NCI-H82 (cell line): ENCODE data around the gene ZNRF3.
"Not testable (repeated sequence)": the region's sequence is repeated elsewhere in the genome, so short reads cannot be mapped to it uniquely, and the experiment has no call there.

ENCODE experiments used
- DNase-seq: peaks from one replicate; lab custom pipeline; 2025; lab: John Stamatoyannopoulos, UW

ZNRF3 gene

GRCh38 chr22:28907311-28908008, 24.1 kb downstream of the ZNRF3 start:
- no peak for DNase-seq

- DNase-seq: not testable (repeated sequence)
Observed at GRCh38 chr22:28908810-28909209, 25.4 kb downstream of the ZNRF3 start.

GRCh38 chr22:28909375-28909774, 26.0 kb downstream of the ZNRF3 start:
- no peak for DNase-seq

- DNase-seq: no peak
Observed at GRCh38 chr22:28910569-28911303, 27.4 kb downstream of the ZNRF3 start.

DNA sequence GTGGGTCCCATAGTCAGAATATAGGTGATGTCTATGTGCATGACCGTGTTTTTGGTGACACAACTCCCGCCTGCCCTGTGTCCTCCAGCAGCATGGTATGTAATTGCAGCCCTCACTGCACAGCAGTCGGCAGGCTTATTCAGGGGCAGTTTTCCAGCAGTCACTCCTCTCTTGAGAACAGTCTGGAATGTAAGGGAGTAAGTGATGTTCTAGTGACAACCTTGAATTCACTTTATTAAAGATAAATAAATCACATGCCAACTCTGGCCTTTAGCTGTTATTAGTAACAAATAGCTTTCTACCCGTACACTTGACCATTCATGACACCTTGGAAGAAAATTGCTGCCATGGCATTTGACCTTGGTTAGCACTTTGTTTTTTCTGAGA, 27.9 kb downstream of the ZNRF3 start:
- no peak for DNase-seq

- DNase-seq: peak; percentile 37
Observed at GRCh38 chr22:28911777-28912669, 28.7 kb downstream of the ZNRF3 start.

GRCh38 chr22:28914201-28914600, 30.8 kb downstream of the ZNRF3 start:
- DNase-seq: no peak

DNA sequence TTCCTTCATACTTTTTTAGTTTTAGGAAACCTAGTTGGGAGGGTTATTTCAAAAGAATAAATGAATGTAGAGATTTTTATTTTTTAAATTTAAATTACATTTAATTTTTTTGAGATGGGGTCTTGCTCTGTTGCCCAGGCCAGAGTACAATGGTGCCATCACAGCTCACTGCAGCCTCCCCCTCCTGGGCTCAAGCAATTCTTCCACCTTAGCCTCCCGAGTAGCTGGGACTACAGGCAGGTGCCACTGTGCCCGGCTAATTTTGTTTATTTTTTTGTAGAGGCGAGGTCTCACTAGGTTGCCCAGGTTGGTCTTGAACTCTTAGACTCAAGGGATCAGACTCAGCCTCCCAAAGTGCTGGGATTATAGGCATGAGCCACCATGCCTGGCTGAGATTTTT, 32.6 kb downstream of the ZNRF3 start:
- DNase-seq: no peak

- DNase-seq: peak; percentile 50
Observed at GRCh38 chr22:28917747-28918549, 34.6 kb downstream of the ZNRF3 start.

DNA sequence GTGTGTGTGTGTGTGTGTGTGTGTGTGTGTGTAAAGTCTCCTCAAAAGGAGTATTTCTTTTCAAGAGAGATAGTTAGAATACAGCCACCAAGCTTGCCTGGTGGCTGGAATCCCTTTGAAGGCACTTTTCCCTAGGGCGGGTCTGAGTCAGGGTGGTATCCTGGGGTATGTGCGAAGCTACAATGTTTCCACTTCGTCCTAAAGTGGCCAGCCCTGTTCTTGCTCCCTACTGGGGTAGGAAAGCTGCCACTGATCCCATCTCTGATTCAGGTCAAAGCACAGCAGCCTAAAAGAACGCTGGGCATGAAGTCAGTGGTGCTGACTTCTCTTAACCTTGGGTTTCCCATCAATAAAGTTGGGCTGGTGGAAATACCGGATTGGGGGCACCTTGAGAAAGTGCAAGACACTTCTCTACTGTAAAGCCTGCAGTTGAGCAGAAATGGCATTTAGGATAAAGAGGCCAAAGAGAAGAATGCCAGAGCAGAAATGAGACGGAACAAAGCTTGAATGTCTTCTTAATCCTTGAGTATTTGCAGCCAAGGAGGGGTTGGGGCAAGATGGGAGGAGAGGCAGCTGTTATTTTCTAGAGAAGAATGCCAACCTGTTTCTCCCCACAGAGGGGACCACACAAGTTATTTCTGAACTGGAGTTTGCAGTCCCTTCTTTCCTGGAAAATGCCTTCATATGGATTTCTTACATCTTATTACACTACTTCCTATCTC, 35.3 kb downstream of the ZNRF3 start:
- DNase-seq: peak; percentile 26

DNA sequence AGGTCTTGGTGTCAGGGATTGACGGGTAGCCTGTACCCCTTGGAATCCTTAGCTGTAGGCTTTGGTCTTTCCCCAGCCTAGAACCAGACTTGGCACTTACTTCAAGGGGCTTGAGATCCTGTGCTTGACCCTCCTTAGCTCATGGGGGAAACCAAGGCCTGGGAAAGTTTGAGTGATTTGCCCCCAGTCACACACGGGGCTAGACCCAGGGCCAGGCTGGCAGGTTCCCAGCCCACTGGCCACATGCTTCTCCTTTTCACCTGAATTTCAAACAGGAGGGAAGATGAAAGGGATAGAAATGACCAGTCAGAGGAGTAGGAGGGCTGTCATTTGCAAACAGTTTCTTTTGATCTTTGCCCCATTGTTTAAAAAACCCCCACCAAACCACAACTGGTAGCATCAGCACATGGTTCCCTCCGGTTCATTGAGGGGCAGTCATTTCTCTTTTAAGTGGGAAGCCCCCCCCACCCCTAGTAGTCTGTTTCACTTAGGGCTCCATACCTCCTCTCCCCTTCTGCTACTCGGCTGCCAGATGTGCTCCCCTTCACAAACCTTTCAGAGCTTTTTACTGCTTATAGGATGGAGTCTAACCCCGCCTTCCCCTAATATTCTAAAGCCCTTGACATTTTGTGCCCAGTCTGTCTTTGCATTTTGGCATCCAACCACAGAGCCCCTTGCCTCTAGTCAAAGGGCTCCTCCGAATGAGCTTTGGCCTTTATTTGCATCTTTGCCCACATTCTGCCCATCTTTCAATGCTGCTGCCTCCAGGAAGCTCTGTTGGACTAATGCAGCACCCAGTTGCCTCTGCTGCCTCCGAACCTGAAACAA, 37.6 kb downstream of the ZNRF3 start:
- DNase-seq: peak; percentile 25

- DNase-seq: no peak
Observed at GRCh38 chr22:28921585-28921879, 38.2 kb downstream of the ZNRF3 start.

GRCh38 chr22:28922540-28923244, 39.3 kb downstream of the ZNRF3 start:
- no peak for DNase-seq

- no peak for DNase-seq
Observed at GRCh38 chr22:28923826-28924732, 40.7 kb downstream of the ZNRF3 start.

DNA sequence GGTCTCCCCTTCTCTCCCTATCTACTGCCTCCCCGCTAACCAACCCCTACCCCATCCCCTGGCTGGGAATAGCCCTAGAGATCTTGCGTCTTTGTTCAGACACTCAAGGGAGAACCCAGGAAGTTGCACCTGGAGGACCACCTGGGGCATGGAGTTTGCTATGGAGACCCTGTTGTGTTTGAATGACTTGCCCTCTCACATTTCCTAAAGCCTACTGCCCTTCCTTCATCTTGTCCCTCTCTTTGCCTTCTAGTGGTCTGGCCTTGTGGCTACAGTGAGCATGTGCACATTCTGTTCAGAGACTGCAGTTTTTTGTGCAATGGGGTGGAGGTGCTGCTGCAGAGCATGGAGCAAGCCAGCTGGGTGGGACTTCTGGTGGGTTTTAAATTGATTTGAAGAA, 42.5 kb downstream of the ZNRF3 start:
- DNase-seq: no peak

DNA sequence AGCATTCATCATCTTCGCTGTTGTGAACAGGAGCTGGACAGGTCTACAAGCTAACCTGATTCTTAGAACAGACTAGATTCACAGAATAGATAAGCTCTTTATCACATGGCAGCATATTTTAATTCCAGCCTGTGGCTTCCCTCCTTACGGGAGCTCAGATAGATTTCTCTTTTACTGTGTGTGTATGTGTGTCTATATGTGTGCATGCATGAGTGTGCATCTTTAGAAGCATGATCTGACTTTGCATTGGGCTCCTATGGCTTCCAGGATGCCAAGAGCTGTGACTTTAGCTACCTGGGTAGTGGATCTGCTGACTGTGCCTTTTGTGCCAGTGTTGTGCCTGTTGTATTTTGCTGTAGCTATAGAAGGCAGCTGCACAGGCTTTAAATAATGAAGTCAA, 44.3 kb downstream of the ZNRF3 start:
- no peak for DNase-seq

DNA sequence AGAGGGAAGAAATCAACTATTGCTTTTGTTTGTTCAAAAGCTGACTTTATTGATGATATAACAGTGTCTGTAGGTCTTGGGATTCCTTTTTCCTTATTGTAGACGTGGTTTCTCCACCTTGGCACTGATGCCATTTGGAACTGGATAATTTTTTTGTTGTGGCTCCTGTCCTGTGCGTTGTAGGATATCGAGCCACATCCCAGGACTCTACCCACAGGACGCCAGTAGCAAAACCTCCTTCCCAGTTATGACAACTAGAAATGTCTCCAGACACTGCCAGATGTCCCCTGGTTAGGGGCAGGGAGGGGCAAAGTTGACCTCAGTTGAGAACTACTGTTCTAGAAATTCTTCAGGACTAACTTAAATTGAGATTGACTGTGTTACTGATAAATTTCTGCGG, 45.8 kb downstream of the ZNRF3 start:
- DNase-seq: no peak

GRCh38 chr22:28930357-28931007, 47.1 kb downstream of the ZNRF3 start:
- peak; percentile 18 for DNase-seq
